ENCODE results near the gene KIF25. TPM values are rescaled to one million over a fixed set of nuclear protein-coding genes. Genes with fewer than 3 reads are reported as not detected.
"Not testable (repeated sequence)": the region's sequence is repeated elsewhere in the genome, so short reads cannot be mapped to it uniquely, and the experiment has no call there.

KIF25 gene
- total RNA-seq, 1 experiment from 2014 or later, result not detected

- no peak for DNase-seq (ENCODE audit: low spot score)
Observed at GRCh38 chr6:167974640-167975344, 22.7 kb upstream of the KIF25 start.

- no peak for DNase-seq (ENCODE audit: low spot score)
Observed at GRCh38 chr6:167975458-167975857, 22.0 kb upstream of the KIF25 start.

- DNase-seq (ENCODE audit: low spot score), result not testable (repeated sequence)
Observed at GRCh38 chr6:167976116-167976657, 21.3 kb upstream of the KIF25 start.

GRCh38 chr6:167976708-167977107 lies 20.8 kb upstream of the KIF25 start:
- no peak for DNase-seq (ENCODE audit: low spot score)

GRCh38 chr6:167977717-167978467 lies 19.6 kb upstream of the KIF25 start:
- DNase-seq (ENCODE audit: low spot score), result no peak

GRCh38 chr6:167978607-167979006 lies 18.9 kb upstream of the KIF25 start:
- no peak for DNase-seq (ENCODE audit: low spot score)

- no peak for DNase-seq (ENCODE audit: low spot score)
Observed at GRCh38 chr6:167979436-167980139, 17.9 kb upstream of the KIF25 start.

- DNase-seq (ENCODE audit: low spot score), result no peak
Observed at GRCh38 chr6:167980911-167981580, 16.4 kb upstream of the KIF25 start.

- DNase-seq (ENCODE audit: low spot score), result no peak
Observed at GRCh38 chr6:167981916-167982462, 15.5 kb upstream of the KIF25 start.

GRCh38 chr6:167984144-167984719 lies 13.2 kb upstream of the KIF25 start:
- no peak for DNase-seq (ENCODE audit: low spot score)

GRCh38 chr6:167984876-167985604 lies 12.4 kb upstream of the KIF25 start:
- DNase-seq (ENCODE audit: low spot score), result no peak

GRCh38 chr6:167985911-167986595 lies 11.4 kb upstream of the KIF25 start:
- no peak for DNase-seq (ENCODE audit: low spot score)

GRCh38 chr6:167987396-167988153 lies 9.9 kb upstream of the KIF25 start:
- no peak for DNase-seq (ENCODE audit: low spot score)

- no peak for DNase-seq (ENCODE audit: low spot score)
Observed at GRCh38 chr6:167988154-167988495, 9.3 kb upstream of the KIF25 start.

- DNase-seq (ENCODE audit: low spot score), result no peak
Observed at GRCh38 chr6:167988945-167989841, 8.3 kb upstream of the KIF25 start.

GRCh38 chr6:167990016-167990945 lies 7.2 kb upstream of the KIF25 start:
- no peak for DNase-seq (ENCODE audit: low spot score)

- no peak for DNase-seq (ENCODE audit: low spot score)
Observed at GRCh38 chr6:167993169-167993568, 4.3 kb upstream of the KIF25 start.

Data from A172 (cell line).